ENCODE results near the gene THRB.
"Not testable (repeated sequence)": the region's sequence is repeated elsewhere in the genome, so short reads cannot be mapped to it uniquely, and the experiment has no call there.

Gene THRB

GRCh38 chr3:24133942-24134341 is 360.7 kb downstream of the THRB start:
- DNase-seq, result no peak

GRCh38 chr3:24133436-24133835 is 361.2 kb downstream of the THRB start:
- no peak for DNase-seq

DNA sequence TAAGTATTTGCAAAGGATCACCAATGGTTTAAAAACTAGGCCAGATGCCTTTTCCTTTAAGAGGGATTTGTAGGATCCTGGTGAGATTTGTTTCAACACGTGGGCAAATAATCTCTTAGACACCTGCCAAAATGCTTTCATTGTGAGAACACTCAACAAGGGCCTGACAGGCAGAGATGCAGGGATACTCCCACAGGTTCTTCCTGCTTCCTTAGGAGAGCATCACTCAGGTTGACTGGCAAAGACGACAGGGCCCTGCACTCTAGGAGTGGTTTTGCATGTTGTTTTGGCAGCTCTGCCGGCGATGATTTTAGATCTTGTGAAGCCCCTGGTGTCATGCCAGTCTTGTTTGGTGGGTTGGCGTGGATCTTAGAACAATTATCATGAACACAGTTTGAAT is 365.1 kb downstream of the THRB start:
- peak; percentile 93 for DNase-seq

DNA sequence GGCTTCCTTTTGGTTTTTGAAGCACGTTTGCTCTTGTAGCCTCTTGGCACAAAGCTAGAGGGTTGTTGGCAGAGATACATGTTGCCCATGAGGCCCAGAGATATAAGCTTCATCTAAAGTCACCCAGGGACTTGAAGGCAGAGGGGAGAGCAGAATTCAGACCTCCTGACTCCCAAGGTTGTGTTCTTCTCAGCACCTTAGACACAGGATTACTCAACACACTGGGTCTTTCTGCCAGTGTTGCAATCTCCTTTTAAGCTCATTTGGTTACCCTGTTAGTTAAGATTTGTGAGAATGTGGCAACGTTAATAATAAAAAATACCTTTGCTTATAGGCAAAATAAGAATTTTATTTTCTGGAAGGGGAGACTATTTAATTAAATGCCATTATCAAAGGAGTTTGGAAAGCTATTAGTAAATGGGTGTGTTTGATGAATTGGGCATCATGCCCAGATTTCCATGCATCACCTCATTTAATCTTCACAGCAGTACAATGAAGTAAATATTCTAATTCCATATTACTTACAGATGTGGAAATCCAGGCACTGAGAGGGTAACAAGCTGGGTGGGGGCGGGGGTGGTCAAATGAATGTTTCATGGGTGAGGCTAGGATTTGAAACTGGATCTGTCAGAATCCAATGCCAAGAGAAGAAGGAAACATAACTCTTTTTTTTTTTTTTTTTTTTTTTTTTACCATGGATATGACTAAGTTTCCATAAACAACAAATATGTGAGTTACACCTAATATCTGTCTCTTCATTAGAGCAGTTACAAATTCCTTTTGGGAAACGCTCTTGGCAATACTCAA is 366.2 kb downstream of the THRB start:
- peak; percentile 26 for DNase-seq

DNA sequence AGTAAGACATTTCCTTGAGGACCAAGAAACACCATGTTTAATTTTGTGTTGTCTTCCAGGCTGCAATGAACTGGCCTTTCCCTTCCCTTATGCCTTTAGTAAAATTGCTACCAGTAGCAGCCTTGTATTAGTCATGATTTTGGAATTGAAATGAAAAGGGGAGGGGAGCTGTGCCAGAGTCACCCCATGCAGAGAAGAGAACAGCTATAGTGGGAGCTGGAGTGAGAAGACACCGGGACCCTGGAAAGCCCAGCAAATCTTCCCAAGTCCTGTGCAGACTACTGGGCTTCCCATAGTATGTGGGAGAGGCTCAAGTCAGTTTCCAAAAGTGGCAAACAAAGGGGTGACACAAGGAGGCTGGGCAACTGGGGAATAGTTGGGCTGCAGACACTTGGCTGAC is 371.1 kb downstream of the THRB start:
- DNase-seq, result no peak

DNA sequence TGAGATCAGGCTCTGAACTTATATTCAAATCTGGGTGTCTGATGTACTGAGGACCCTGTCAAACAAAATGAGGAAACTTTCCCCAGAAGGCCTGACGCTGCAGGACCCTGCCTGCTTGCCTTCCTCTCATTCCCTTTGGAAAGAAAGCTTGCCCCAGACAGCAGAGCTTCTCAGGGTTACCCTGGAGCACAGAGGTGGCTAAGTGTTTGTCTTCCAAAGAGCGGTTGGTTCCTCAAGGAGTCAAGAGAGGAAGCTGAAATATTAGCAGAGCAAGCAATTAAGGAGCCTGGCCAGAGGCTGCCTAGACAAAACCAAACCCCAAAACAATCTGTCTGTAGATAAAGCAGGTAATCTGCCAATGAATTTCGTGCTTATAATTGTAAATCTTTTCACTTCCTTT is 374.2 kb downstream of the THRB start:
- DNase-seq, result no peak

GRCh38 chr3:24119321-24119751 is 375.3 kb downstream of the THRB start:
- DNase-seq, result no peak

- no peak for DNase-seq
Measured at GRCh38 chr3:24117508-24117907, 377.1 kb downstream of the THRB start.

GRCh38 chr3:24111711-24112110 is 382.9 kb downstream of the THRB start:
- DNase-seq, result no peak

- no peak for DNase-seq
Measured at GRCh38 chr3:24110051-24110450, 384.6 kb downstream of the THRB start.

- DNase-seq, result no peak
Measured at GRCh38 chr3:24101676-24102168, 392.9 kb downstream of the THRB start.

DNA sequence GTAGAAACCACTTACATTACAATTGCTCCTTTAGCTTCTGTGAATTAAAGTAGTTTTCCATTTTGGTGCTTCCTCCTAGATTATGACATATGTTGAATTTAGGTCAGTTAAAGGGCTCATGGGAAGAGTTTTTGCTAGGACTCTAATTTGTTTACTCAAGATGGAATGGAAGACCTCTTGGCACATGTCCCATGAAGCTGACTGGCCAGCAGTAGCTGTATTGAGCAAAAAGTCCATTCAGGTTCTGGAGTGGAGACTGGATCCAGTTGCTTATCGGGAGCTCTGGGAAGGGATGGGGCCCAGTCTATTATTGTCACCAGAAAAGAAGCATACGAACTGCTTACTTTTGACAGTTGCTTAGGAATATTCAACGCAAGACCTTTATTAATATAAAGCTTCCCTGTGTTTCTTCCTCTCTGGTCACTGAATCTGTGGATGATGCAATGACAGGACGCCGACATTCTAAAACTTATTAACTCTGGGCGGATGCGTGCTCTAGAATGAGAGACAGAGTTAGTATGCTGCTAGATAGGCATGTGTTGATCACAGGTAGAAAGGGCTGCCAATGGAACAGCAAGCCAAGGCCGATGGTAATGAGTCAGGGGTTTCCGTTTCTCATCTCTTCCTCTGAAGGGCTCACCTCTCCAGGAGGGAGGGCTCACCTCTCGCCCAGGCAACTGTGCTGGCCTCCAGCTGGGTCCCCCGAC is 393.8 kb downstream of the THRB start:
- DNase-seq, result no peak

DNA sequence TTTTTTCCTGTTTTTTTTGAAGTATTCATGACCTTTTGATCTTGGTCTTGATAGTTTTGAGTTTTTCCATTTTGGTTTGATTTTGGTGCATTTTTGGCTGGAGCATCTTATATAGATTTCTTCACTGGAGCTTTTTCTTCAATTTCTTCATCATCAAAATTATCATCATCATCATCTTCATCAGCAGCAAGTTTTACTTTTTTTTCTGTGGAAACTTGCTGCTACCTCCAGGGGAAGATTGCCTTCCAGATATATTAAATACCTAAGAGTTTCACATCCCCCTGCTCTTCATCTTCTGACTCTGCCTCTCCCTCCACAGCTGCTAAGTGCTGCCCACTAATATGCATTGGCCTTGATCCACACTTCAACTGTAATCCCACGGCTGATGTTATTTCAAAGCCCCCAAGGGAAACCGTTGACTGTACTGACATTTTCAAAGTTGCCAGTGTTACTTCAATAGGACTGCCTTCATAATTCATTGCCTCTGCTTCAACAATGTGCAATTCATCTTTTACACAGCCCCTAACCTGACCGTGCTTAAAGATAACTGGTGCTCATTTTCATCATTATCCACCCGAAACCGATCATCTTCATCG is 397.9 kb downstream of the THRB start:
- peak; percentile 19 for DNase-seq

GRCh38 chr3:24096271-24096670 is 398.4 kb downstream of the THRB start:
- no peak for DNase-seq

- not testable (repeated sequence) for DNase-seq
Measured at GRCh38 chr3:24094818-24095217, 399.8 kb downstream of the THRB start.

- peak; percentile 25 for DNase-seq
Measured at GRCh38 chr3:24088782-24089181, 405.9 kb downstream of the THRB start.

GRCh38 chr3:24087469-24087868 is 407.2 kb downstream of the THRB start:
- no peak for DNase-seq

DNA sequence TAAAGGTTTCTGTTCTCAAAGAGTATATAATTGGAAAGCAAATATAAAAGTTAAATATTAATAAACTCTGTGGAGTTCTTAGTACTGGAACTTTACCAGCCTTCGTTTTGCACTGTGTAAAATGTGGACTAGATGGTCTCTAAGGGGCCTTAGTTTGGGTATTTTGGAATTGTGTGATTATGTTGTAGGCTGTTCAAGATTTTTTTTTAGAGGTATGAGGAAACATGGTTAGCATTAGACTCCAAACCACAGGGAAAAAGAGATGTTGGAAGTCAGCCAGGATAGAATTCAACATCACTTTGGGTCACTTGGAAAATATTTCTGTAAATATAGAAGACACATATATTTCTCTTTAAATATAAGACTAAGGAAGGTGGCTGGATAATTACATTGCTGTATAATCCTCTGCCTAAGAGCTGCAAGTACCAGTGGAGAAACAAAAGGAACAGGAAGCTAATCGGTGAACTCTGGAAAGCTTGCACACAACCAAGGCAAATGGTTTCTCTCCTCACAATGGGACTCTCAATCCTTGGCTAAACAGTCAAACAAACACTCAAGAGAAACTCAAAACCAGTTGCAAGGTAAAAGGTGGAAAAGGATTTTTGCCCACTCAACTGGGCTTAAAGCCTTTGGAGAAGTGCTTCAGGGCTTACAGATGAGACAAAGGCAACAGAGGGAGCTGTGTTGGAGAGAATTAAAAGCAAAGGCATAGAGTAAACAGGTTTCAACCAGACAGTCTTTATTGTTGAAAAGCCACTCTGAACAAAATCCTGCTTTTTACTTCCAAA is 407.8 kb downstream of the THRB start:
- DNase-seq, result no peak

DNA sequence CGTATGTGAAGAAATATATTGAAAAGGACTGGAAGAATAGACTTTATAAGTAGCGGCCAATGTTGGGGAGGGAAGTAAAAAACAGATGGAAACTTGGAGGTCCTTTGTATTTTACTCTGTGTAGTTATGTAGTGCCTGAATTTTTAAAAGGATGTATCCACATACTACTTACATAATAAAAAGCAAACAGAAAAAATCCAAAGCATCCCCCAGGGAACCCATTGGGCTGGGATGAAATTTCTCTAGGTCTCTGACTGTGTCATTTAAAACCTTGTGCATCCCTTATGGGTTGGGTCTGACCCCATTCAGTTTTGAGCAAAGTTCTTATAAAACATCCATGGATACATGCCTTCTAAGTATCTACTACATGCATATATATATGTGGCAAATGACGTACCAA is 408.4 kb downstream of the THRB start:
- no peak for DNase-seq

- DNase-seq, result no peak
Measured at GRCh38 chr3:24072193-24072592, 422.5 kb downstream of the THRB start.

- DNase-seq, result peak; percentile 51
Measured at GRCh38 chr3:24069045-24069444, 425.6 kb downstream of the THRB start.

DNA sequence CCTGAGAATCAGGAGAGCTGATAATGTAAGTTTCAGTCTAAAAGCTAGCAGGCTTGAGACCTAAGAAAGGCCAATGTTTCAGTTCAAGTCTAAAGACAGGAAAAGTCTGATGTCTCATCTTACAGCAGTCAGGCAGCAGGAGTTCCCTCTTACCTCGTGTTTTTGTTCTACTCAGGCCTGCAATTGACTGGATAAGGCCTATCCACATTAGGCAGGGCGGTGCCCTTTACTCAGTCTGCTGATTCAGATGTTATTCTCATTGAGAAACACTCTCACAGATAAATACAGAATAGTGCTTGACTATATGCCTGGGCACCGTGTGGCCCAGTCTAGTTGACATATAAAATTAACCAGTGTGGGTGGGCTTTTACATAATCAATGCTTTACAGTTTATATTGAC is 427.2 kb downstream of the THRB start:
- DNase-seq, result no peak
